HL-60 (cell line): ENCODE results near the gene DEPDC1.

ENCODE experiments used
- CTCF ChIP-seq: IDR thresholded peaks from one replicate; pipeline ENCODE4 v1.5.1; 2011; ENCODE audit warnings: low read length, control low read depth, inconsistent platforms; ENCODE audit not compliant: insufficient read depth
- POLR2AphosphoS5 ChIP-seq: IDR thresholded peaks from 2 replicates; pipeline ENCODE4 v1.6.1; 2012; ENCODE audit warnings: low read depth
- REST ChIP-seq: IDR thresholded peaks from 2 replicates; pipeline ENCODE4 v1.6.1; 2012; ENCODE audit warnings: low read depth; ENCODE audit not compliant: insufficient replicate concordance
- SPI1 ChIP-seq: IDR thresholded peaks from 2 replicates; pipeline ENCODE4 v1.6.1; 2012; ENCODE audit warnings: low read depth, mild to moderate bottlenecking, borderline replicate concordance

GRCh38 chr1:68433395-68433794 lies 63.5 kb downstream of the DEPDC1 start:
- no peak for TF ChIP-seq CTCF
- TF ChIP-seq REST: no peak
- TF ChIP-seq POLR2AphosphoS5: no peak
- no peak for TF ChIP-seq SPI1
